GM12865 (cell line): ENCODE data around the gene CACNA1I.

Experiments
- DNase-seq: peaks from one replicate; pipeline ENCODE4 v3.0.0; 2010; ENCODE audit warnings: low read depth
- H3K4me3 ChIP-seq: 2 replicates; pipeline ENCODE4 v1.5.1; 2011; ENCODE audit warnings: mild to moderate bottlenecking, low read depth, low read length, control low read depth
- TF ChIP-seq, protein P1 (sequence below): IDR thresholded peaks from 2 replicates; pipeline ENCODE4 v1.5.1; 2011; ENCODE audit warnings: low read length, control low read depth, low read depth, inconsistent platforms; ENCODE audit not compliant: insufficient read depth; ENCODE audit errors: missing control alignments

The CACNA1I gene

DNA sequence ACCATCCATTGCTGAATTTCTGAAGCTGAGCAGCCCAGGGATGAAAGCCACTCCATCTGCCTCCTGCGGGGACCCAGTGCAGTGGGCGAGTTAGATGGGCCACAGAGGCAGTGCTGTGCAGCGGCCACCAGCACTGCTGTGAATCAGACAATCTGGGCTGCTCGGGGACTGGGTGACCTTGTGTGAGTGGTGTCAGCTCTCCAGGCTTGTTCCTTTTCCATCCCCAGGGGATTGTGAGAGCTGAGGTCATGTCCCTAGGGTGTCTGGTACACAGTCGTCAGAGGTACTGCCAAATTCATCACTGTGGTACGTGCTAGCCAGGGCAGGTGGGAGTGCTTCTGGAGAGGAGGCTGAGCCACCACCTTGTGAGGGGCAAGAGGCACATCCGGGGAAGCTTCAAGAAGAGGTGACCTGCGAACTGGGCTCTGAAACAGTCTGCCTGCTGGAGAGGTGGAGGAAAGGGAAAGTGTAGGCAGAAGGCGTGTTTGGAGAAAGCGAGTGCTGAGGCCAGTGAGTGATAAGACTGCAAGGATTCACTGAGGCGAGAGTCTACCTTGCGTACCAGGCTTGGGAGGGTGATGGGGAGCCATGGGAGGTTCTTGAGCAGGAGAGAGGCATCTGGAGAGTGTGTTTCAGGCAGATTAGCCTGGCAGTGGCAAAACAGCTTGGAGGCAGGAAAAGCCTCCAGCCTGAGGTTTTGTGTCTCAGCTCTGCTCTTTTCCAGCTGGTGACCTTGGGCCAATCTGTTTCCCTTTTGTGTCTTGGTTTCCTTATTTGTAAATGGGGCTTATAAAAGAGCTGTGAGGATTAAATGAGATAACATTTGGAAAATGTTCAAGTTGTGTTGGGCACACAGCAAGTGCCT, 22.7 kb downstream of the CACNA1I start:
- H3K4me3 ChIP-seq, result no peak overlapping the region
- no peak for DNase-seq
- TF ChIP-seq, protein P1, sequence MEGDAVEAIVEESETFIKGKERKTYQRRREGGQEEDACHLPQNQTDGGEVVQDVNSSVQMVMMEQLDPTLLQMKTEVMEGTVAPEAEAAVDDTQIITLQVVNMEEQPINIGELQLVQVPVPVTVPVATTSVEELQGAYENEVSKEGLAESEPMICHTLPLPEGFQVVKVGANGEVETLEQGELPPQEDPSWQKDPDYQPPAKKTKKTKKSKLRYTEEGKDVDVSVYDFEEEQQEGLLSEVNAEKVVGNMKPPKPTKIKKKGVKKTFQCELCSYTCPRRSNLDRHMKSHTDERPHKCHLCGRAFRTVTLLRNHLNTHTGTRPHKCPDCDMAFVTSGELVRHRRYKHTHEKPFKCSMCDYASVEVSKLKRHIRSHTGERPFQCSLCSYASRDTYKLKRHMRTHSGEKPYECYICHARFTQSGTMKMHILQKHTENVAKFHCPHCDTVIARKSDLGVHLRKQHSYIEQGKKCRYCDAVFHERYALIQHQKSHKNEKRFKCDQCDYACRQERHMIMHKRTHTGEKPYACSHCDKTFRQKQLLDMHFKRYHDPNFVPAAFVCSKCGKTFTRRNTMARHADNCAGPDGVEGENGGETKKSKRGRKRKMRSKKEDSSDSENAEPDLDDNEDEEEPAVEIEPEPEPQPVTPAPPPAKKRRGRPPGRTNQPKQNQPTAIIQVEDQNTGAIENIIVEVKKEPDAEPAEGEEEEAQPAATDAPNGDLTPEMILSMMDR, result no peak

DNA sequence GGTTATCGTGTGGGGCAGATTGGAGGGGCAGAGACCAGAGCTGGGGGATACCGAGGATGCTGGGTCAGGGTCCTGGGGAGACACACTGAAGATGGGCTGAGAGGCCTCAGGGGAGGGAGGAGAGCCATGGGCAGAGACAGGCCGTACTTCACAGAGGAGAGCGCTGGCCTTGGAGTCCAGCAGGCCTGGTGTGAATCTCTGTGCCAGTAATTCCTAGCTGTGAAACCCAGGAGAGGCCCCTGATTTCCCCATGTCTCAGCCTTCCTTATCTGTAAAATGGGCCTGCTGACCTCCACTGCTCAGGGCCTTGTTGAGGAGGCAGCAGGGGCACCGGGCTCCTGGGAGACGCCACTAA, 23.4 kb downstream of the CACNA1I start:
- TF ChIP-seq, protein P1, result no peak
- no peak for DNase-seq
- no peak overlapping the region for H3K4me3 ChIP-seq

DNA sequence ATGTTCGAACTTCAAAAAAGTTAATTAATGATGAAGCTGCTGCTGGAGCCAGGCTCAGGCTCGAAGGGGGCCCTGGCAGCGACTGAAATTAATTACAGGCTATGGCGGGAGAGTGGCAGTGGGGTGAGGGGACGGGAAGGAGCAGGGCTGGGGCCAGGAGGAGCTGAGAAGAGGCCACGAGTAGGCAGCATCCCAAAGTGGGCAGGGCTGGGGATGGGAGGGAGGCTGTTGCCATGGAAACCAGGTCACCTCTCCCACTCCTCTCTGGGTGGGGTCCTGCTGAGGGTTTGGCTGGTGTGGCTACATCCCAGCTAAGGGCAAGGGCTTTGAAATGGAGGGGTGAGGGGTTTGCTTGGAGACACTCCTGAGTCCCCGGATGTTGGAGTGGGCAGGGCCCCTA, 23.9 kb downstream of the CACNA1I start:
- no peak for DNase-seq
- no peak overlapping the region for H3K4me3 ChIP-seq
- TF ChIP-seq, protein P1, result no peak

DNA sequence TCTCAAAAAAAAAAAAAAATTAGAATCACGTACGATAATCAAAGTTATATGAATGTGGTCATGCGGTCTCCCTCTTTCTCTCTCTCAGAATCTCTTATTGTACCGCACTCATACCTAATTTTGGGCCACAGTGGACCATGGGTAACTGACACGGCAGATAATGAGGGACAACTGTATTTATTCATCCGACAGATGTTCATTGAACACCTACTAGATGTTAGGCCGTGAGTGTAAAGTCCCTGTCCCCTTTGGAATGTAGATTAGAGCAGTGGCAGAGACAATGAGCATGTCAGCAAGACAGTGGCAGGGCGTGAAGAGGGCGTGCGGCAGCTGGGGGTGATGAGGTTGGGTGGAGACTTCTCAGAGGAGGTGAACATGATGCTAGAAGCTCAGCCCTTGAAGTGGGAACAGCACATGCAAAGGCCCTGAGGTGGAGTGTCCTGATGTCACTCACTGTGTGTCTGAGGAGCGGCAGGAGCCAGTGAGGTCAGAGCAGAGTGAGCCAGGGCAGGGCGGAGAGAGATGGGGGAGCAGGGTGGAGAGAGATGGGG, 25.1 kb downstream of the CACNA1I start:
- TF ChIP-seq, protein P1, result no peak
- no peak overlapping the region for H3K4me3 ChIP-seq
- no peak for DNase-seq

DNA sequence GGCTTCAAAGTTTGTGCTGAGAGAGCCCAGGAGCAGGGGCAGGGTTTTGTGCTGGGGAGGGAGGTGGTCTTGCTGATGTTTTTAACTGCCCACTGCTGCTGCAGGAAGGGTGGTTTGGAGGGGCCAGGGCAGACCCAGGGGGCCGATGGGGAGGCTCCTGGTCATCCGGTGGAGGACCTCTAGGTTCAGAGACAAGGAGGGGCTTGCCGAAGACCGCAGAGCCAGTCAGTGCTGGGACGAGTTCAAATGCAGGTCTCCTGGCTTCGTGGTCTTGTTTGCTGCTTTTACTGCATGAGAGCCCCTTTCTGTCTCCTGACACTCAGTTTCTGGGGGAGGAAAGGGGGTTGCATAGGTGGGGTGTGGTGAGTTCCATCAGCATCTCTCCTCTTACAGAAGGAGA, 26.0 kb downstream of the CACNA1I start:
- TF ChIP-seq, protein P1, result no peak
- H3K4me3 ChIP-seq, result no peak overlapping the region
- DNase-seq, result no peak

DNA sequence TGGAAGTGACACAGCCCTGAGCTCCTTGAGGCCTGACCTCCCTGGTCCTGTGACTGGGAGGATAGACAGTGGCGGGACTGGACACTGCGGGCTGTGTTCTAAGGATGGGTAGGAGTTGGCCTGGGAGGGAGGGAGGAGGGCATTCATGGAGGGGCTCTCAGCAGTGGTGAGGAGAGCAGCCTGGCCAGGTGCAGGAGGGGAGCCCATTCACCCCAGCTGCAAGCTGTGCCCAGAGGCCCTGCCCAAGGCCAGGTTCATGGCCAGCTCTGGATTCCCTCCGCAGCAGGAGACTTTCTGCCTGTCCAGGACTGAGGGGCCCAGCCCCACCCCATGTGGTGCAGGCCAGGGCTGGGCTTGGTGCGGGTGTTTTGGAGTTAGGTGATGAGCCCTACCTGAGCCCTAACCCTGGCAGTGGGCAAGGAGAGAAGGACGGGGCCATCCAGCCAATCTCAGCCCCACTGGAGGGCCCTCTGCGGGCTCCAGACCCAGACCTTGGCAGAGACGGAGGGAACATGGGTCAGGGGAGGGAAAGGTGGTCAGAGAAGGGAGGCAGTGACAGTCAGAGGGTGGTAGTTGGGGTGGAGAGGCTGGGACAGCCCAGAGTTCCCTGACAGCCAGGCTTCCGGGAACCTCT, 26.8 kb downstream of the CACNA1I start:
- no peak overlapping the region for H3K4me3 ChIP-seq
- TF ChIP-seq, protein P1, result no peak
- DNase-seq, result no peak
